ENCODE results near the gene ABT1. TPM values are rescaled to one million over a fixed set of nuclear protein-coding genes. Genes with fewer than 3 reads are reported as not detected.

Gene ABT1
- total RNA-seq, 4 donors from 2014 or later = 13.3 to 18.2 (median 16.1) TPM

GRCh38 chr6:26597389-26597766 lies 625 bp downstream of the ABT1 start:
- DNase-seq (ENCODE audit: extremely low spot score) = no peak
- Histone ChIP-seq H3K4me3 (peak overlapping the region; percentile 76 to 97 (median 93)), H3K36me3 (peaks cover 8 to 29% (median 24%) of the 10 kb centered on the region in 4 donors), H3K9me3 (no peaks in the 10 kb centered on the region), H3K27me3 (peaks cover 0 to 26% (median 17%) of the 10 kb centered on the region in 4 donors), H3K4me1 (peaks cover 13 to 30% (median 26%) of the 10 kb centered on the region in 4 donors), H3K27ac (replicated peaks in 1 of 4) (peak overlapping the region; percentile 89 to 92 (median 90))
- intact Hi-C loops (cut with DNase I) = loop anchor here (5.0 kb wide), 1 partner anchor 420 kb away; no protein-coding TSS in a partner anchor
- TF ChIP-seq CTCF (IDR thresholded peaks at IDR 0.05) (no peak), POLR2A (IDR thresholded peaks at IDR 0.05; ENCODE audit: low read depth) (no peak), EP300 (IDR thresholded peaks at IDR 0.05) (no peak), POLR2AphosphoS5 (IDR thresholded peaks at IDR 0.05) (no peak)
- WGBS = 1% methylated on average over 7 of the region's 10 CpGs

GRCh38 chr6:26597821-26598220 lies 1.1 kb downstream of the ABT1 start:
- peak overlapping the region in 3 of 4 donors; percentile 90 to 92 (median 90) for H3K27ac ChIP-seq (replicated peaks in 1 of 4)

GRCh38 chr6:26598267-26598666 lies 1.5 kb downstream of the ABT1 start:
- Histone ChIP-seq H3K36me3 (peaks cover 8 to 29% (median 24%) of the 10 kb centered on the region in 4 donors), H3K4me1 (peaks cover 13 to 30% (median 26%) of the 10 kb centered on the region in 4 donors), H3K4me3 (no peak overlapping the region), H3K9me3 (no peaks in the 10 kb centered on the region), H3K27me3 (peaks cover 0 to 18% (median 11%) of the 10 kb centered on the region in 4 donors), H3K27ac (replicated peaks in 1 of 4) (no peak overlapping the region)
- intact Hi-C loops (cut with DNase I) = loop anchor here (5.0 kb wide), 1 partner anchor 421 kb away; no protein-coding TSS in a partner anchor
- DNase-seq (ENCODE audit: extremely low spot score) = no peak
- WGBS = 96% methylated on average over 15 of the region's 22 CpGs
- TF ChIP-seq POLR2AphosphoS5 (IDR thresholded peaks at IDR 0.05) (no peak), CTCF (IDR thresholded peaks at IDR 0.05) (no peak), EP300 (IDR thresholded peaks at IDR 0.05) (no peak), POLR2A (IDR thresholded peaks at IDR 0.05; ENCODE audit: low read depth) (no peak)

More at GRCh38 chr6:26597821-26598220, 1.1 kb downstream of the ABT1 start:
- intact Hi-C loops (cut with DNase I) = loop anchor here (5.0 kb wide), 1 partner anchor 421 kb away; no protein-coding TSS in a partner anchor
- H3K36me3 ChIP-seq = peaks cover 8 to 29% (median 24%) of the 10 kb centered on the region in 4 donors
- TF ChIP-seq POLR2AphosphoS5 (IDR thresholded peaks at IDR 0.05) (no peak), CTCF (IDR thresholded peaks at IDR 0.05) (no peak), EP300 (IDR thresholded peaks at IDR 0.05) (no peak)
- DNase-seq (ENCODE audit: extremely low spot score) = no peak
- 68% methylated on average over 21 of the region's 21 CpGs for WGBS
- peaks cover 0 to 22% (median 15%) of the 10 kb centered on the region in 4 donors for H3K27me3 ChIP-seq
- peak overlapping the region; percentile 76 to 97 (median 93) for H3K4me3 ChIP-seq
- H3K4me1 ChIP-seq = peaks cover 13 to 30% (median 26%) of the 10 kb centered on the region in 4 donors
- no peaks in the 10 kb centered on the region for H3K9me3 ChIP-seq

- H3K4me1 ChIP-seq = peaks cover 13 to 30% (median 26%) of the 10 kb centered on the region in 4 donors
- H3K27me3 ChIP-seq = peaks cover 0 to 9% (median 3%) of the 10 kb centered on the region in 4 donors
- no peak for TF ChIP-seq POLR2AphosphoS5 (IDR thresholded peaks at IDR 0.05)
- TF ChIP-seq POLR2A (IDR thresholded peaks at IDR 0.05; ENCODE audit: low read depth) = no peak
- TF ChIP-seq EP300 (IDR thresholded peaks at IDR 0.05) = no peak
- TF ChIP-seq CTCF (IDR thresholded peaks at IDR 0.05) = no peak
- peaks cover 8 to 29% (median 24%) of the 10 kb centered on the region in 4 donors for H3K36me3 ChIP-seq
- no peak overlapping the region for H3K27ac ChIP-seq (replicated peaks in 1 of 4)
- DNase-seq (ENCODE audit: extremely low spot score) = no peak
- no peak overlapping the region for H3K4me3 ChIP-seq
- WGBS = 79% methylated on average over 1 of the region's 1 CpG
- no peaks in the 10 kb centered on the region for H3K9me3 ChIP-seq
- intact Hi-C loops (cut with DNase I) = loop anchor here (5.0 kb wide), 1 partner anchor 422 kb away; no protein-coding TSS in a partner anchor
These were observed 2.4 kb downstream of the ABT1 start for GRCh38 chr6:26599134-26599533.
